Measurements from ENCODE around the gene FRZB.

Gene FRZB

DNA sequence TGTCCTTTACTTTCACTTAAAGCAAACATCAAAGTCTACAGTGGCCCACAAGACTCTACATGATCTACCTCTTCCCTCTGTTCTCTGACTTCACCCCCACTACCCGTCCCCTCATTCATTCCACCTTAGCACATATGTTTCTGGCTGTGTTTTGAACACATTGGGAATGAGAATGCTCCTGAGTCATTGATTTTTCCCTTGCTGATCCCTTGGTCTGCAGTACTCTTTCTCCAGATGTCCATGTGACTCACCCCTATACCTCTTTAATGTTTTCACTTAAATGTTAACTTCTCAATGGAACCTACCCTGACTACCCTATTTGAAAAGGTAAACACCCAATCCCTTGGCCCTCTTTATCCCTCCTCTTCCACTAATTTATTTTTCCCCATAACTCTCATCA is 30.7 kb upstream of the FRZB start:
- H3K9ac ChIP-seq (ENCODE audit: low read length): no peak overlapping the region
- H3K4me3 ChIP-seq (ENCODE audit: low read length): no peak overlapping the region
- no peak overlapping the region for H3K27ac ChIP-seq (ENCODE audit: low read length)
- H3K27me3 ChIP-seq (replicated peaks; ENCODE audit: insufficient read depth, low read length): no peaks in the 10 kb centered on the region
- TF ChIP-seq, protein P1, sequence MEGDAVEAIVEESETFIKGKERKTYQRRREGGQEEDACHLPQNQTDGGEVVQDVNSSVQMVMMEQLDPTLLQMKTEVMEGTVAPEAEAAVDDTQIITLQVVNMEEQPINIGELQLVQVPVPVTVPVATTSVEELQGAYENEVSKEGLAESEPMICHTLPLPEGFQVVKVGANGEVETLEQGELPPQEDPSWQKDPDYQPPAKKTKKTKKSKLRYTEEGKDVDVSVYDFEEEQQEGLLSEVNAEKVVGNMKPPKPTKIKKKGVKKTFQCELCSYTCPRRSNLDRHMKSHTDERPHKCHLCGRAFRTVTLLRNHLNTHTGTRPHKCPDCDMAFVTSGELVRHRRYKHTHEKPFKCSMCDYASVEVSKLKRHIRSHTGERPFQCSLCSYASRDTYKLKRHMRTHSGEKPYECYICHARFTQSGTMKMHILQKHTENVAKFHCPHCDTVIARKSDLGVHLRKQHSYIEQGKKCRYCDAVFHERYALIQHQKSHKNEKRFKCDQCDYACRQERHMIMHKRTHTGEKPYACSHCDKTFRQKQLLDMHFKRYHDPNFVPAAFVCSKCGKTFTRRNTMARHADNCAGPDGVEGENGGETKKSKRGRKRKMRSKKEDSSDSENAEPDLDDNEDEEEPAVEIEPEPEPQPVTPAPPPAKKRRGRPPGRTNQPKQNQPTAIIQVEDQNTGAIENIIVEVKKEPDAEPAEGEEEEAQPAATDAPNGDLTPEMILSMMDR (IDR thresholded peaks at IDR 0.05; ENCODE audit: low read length): no peak
- TF ChIP-seq EZH2 (optimal IDR thresholded peaks at IDR 0.05; ENCODE audit: low read depth, low read length) (no peak), EZH2phosphoT487 (IDR thresholded peaks at IDR 0.05; ENCODE audit: low read length) (no peak)
- H2AFZ ChIP-seq (ENCODE audit: low read length): no peak overlapping the region
- H3K36me3 ChIP-seq (replicated peaks; ENCODE audit: insufficient read depth, low read length): no peaks in the 10 kb centered on the region
- DNase-seq: no peak
- no peaks in the 10 kb centered on the region for H3K4me1 ChIP-seq (ENCODE audit: low read length)
- H4K20me1 ChIP-seq (ENCODE audit: insufficient read depth, low read length): no peaks in the 10 kb centered on the region
- no peaks in the 10 kb centered on the region for H3K9me3 ChIP-seq (replicated peaks; ENCODE audit: insufficient read depth, low read length)
- H3K9me2 ChIP-seq (replicated peaks; ENCODE audit: insufficient read depth, low read length): no peaks in the 10 kb centered on the region
- no peaks in the 10 kb centered on the region for H3F3A ChIP-seq (ENCODE audit: insufficient read depth, low read length)
- no peaks in the 10 kb centered on the region for H3K79me2 ChIP-seq (ENCODE audit: low read length)
- H3K4me2 ChIP-seq (ENCODE audit: low read depth, low read length): no peak overlapping the region

DNA sequence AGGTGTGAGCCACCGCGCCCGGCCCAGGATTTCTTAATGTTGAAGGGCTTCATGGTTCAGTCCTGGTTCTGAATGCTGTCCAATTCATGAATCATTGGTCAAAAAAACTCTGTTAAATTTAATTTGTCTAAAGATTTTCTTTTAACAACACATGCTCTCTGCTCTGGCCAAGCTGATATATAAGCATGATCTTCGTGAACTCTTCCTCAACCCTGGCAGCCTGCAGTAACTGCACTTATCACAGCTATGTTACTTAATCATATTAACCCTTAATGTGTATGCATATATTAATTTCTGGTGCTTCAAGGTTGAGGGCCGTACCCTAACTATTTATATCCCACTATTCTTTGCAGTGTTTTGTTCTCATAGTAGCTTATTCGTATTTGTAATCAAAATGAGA is 29.4 kb upstream of the FRZB start:
- Histone ChIP-seq H3F3A (ENCODE audit: insufficient read depth, low read length) (no peaks in the 10 kb centered on the region), H3K79me2 (ENCODE audit: low read length) (no peaks in the 10 kb centered on the region), H3K36me3 (replicated peaks; ENCODE audit: insufficient read depth, low read length) (no peaks in the 10 kb centered on the region), H3K27ac (ENCODE audit: low read length) (no peak overlapping the region), H3K9me3 (replicated peaks; ENCODE audit: insufficient read depth, low read length) (no peaks in the 10 kb centered on the region), H4K20me1 (ENCODE audit: insufficient read depth, low read length) (no peaks in the 10 kb centered on the region), H3K4me2 (ENCODE audit: low read depth, low read length) (no peak overlapping the region), H3K4me3 (ENCODE audit: low read length) (no peak overlapping the region), H3K27me3 (replicated peaks; ENCODE audit: insufficient read depth, low read length) (no peaks in the 10 kb centered on the region), H3K9ac (ENCODE audit: low read length) (no peak overlapping the region), H2AFZ (ENCODE audit: low read length) (no peak overlapping the region), H3K4me1 (ENCODE audit: low read length) (no peaks in the 10 kb centered on the region), H3K9me2 (replicated peaks; ENCODE audit: insufficient read depth, low read length) (no peaks in the 10 kb centered on the region)
- no peak for DNase-seq
- TF ChIP-seq EZH2 (optimal IDR thresholded peaks at IDR 0.05; ENCODE audit: low read depth, low read length) (no peak), EZH2phosphoT487 (IDR thresholded peaks at IDR 0.05; ENCODE audit: low read length) (no peak)
- TF ChIP-seq, protein P1 (IDR thresholded peaks at IDR 0.05; ENCODE audit: low read length): no peak

DNA sequence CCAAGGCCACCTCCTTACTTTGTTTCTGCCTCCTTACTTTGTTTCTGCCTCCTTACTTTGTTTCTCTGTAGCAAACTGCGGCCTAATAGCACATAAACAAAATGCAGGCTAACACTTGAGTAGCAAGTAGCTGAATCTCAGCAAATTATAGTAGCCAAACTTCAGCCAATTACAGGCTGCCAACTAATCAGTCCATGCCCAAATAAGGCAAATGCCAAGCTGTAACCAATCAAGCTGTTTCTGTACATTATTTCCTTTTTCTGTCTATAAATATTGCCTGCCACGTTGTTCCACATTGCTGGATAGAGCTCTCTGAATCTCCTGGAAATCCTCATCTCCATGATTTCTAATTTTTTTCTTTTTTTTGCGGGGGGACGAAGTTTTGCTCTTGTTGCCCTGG is 28.7 kb upstream of the FRZB start:
- Histone ChIP-seq H3K9me3 (replicated peaks; ENCODE audit: insufficient read depth, low read length) (no peaks in the 10 kb centered on the region), H3K27me3 (replicated peaks; ENCODE audit: insufficient read depth, low read length) (no peaks in the 10 kb centered on the region), H3K27ac (ENCODE audit: low read length) (no peak overlapping the region), H3F3A (ENCODE audit: insufficient read depth, low read length) (no peaks in the 10 kb centered on the region), H3K36me3 (replicated peaks; ENCODE audit: insufficient read depth, low read length) (no peaks in the 10 kb centered on the region), H3K79me2 (ENCODE audit: low read length) (no peaks in the 10 kb centered on the region), H2AFZ (ENCODE audit: low read length) (no peak overlapping the region), H3K9ac (ENCODE audit: low read length) (no peak overlapping the region), H4K20me1 (ENCODE audit: insufficient read depth, low read length) (no peaks in the 10 kb centered on the region), H3K4me1 (ENCODE audit: low read length) (no peaks in the 10 kb centered on the region), H3K4me3 (ENCODE audit: low read length) (no peak overlapping the region), H3K9me2 (replicated peaks; ENCODE audit: insufficient read depth, low read length) (no peaks in the 10 kb centered on the region), H3K4me2 (ENCODE audit: low read depth, low read length) (no peak overlapping the region)
- TF ChIP-seq EZH2phosphoT487 (IDR thresholded peaks at IDR 0.05; ENCODE audit: low read length) (no peak), EZH2 (optimal IDR thresholded peaks at IDR 0.05; ENCODE audit: low read depth, low read length) (no peak)
- TF ChIP-seq, protein P1 (IDR thresholded peaks at IDR 0.05; ENCODE audit: low read length): no peak
- no peak for DNase-seq
